ENCODE data around the gene GBP2.
"Not testable (repeated sequence)": the region's sequence is repeated elsewhere in the genome, so short reads cannot be mapped to it uniquely, and the experiment has no call there.

GBP2 gene

GRCh38 chr1:89126602-89127565 is 970 bp upstream of the GBP2 start:
- not testable (repeated sequence) for DNase-seq

- DNase-seq = no peak
Measured at GRCh38 chr1:89125240-89125912, 538 bp downstream of the GBP2 start.

- DNase-seq = no peak
Measured at GRCh38 chr1:89121641-89122040, 4.3 kb downstream of the GBP2 start.

- no peak for DNase-seq
Measured at GRCh38 chr1:89114662-89115061, 11.3 kb downstream of the GBP2 start.

GRCh38 chr1:89112871-89113613 is 12.9 kb downstream of the GBP2 start:
- no peak for DNase-seq

- no peak for DNase-seq
Measured at GRCh38 chr1:89104687-89105086, 21.2 kb downstream of the GBP2 start.

- no peak for DNase-seq
Measured at GRCh38 chr1:89104147-89104546, 21.8 kb downstream of the GBP2 start.

- no peak for DNase-seq
Measured at GRCh38 chr1:89102021-89102420, 23.9 kb downstream of the GBP2 start.

GRCh38 chr1:89100412-89100811 is 25.5 kb downstream of the GBP2 start:
- DNase-seq = no peak

GRCh38 chr1:89098857-89099256 is 27.1 kb downstream of the GBP2 start:
- DNase-seq = no peak

- no peak for DNase-seq
Measured at GRCh38 chr1:89095737-89096136, 30.2 kb downstream of the GBP2 start.

GRCh38 chr1:89089962-89090361 is 36.0 kb downstream of the GBP2 start:
- DNase-seq = no peak

GRCh38 chr1:89088572-89088971 is 37.3 kb downstream of the GBP2 start:
- DNase-seq = no peak

- no peak for DNase-seq
Measured at GRCh38 chr1:89087241-89087640, 38.7 kb downstream of the GBP2 start.

GRCh38 chr1:89085781-89086180 is 40.1 kb downstream of the GBP2 start:
- no peak for DNase-seq

- no peak for DNase-seq
Measured at GRCh38 chr1:89081005-89081404, 44.9 kb downstream of the GBP2 start.

GRCh38 chr1:89080068-89080467 is 45.8 kb downstream of the GBP2 start:
- not testable (repeated sequence) for DNase-seq

- DNase-seq = not testable (repeated sequence)
Measured at GRCh38 chr1:89072466-89073065, 53.3 kb downstream of the GBP2 start.

GRCh38 chr1:89070509-89070908 is 55.4 kb downstream of the GBP2 start:
- DNase-seq = no peak

GRCh38 chr1:89069951-89070350 is 56.0 kb downstream of the GBP2 start:
- DNase-seq = no peak

- no peak for DNase-seq
Measured at GRCh38 chr1:89068291-89068690, 57.6 kb downstream of the GBP2 start.

- no peak for DNase-seq
Measured at GRCh38 chr1:89065079-89065868, 60.6 kb downstream of the GBP2 start, which contains the start of gene GBP1. Gene GBP1, minus strand, starts transcription at chr1:89065208. Its CDS starts 1,974 bp downstream, at chr1:89063234.

All from NCI-H345 (cell line).